Cardiac septum (tissue), 1 donor: ENCODE results near the gene GALNT9. TPM values are rescaled to one million over a fixed set of nuclear protein-coding genes. Genes with fewer than 3 reads are reported as not detected.

Experiments used
- DNase-seq: peaks from one replicate; pipeline ENCODE4 v3.0.0-alpha.2; 2020; ENCODE audit warnings: low spot score
- intact Hi-C: fragments of 100-400 bp; cut with DNase I; formaldehyde crosslinking; loops from one replicate; pipeline ENCODE4 v1.14.0; 2022
- total RNA-seq: library from RNA; stranded (reverse); fragmentation: NEBNext Ultra II Directional; extraction: Animal tissue kit (Norgen Biotek cat#: 25700); gene quantifications from one replicate; pipeline ENCODE4 v1.2.1, GENCODE V29; 2021
- donor health status: DM: no; HTN: no; CAD: no.

Gene GALNT9
- total RNA-seq, 1 donor from 2014 or later: not detected

DNA sequence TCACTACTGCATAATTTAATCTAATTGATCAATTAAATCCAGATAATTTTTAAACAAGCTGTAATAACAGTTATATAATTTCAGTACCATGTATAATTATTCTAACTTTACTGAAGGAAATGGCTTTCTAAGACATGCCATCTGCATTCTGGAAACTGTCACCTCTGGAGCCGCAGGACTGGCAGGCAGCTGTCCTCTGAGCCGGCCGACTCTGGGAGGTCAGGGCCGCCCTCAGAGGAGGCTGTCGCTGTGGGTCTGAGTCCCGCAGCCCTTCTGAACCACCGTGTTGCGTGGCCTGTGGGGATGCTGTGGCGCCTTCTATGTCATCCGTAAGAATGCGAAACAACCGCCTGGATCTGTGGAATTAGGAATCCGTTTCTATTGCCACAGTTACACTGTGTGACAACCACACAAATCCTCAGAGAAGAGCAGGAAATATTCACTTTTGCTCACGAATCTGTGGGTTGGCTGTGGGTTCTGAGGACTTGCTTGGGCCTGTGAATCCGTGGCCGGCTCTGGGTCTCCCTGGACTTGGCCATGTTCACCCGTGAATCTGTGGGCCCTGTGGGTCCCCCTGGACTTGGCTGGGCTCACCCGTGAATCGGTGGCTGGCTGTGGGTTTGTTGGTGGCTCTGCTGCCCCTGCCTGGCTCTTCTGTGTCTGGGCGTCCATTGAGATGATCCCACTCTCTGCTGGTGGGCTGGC lies 17.2 kb upstream of the GALNT9 start:
- DNase-seq: no peak
- intact Hi-C loops: no loop called here

DNA sequence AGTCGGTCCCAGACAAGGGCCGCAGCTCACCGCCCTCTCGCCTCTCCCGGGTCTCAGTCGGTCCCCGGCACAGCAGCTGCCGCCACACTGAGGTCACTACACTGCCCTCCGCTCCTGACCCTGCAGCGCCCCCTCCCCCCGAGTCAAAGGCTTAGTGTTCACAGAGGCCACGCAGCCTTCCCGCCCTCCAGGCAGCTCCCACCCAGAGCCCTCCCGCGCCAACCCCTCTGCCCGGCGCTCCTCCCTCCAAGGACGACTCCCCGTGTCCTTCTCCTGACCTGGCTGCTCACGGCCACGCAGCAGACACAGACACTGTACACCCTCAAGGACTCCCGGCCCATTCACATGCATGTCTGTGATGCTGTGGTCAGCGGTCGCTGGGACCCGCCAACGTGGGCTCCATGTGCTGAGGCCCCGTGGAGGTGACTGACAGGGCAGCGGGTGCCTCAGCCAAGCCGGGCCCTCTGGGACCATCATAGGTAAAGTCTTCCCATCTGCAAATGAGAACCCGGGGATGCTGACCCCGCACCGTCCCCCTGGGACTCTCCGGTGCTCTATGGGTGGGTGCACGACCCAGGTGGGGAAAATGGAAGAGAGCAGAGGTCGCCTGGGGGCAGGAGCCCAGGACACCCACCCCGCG lies 16.3 kb upstream of the GALNT9 start:
- no peak for DNase-seq
- intact Hi-C loops: no loop called here

DNA sequence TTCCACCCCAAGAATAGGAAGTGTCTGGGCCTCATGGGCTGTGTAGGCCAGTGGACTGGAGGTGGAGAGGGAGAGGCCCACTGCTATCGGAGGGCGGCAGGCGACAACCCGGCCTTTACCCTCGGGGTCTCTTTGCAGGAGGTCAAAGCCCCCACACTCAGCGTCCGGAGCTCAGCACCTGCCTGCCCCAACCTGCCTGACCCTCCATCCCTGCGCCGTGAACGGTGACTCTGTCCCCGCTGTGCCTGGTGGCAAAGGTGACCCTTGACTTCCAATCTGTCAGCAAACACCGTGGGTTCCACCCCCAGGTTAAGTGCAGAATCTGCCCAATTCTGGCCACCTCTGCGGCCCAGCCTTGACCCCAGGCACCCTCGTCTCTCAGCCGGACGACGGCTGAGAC lies 15.7 kb upstream of the GALNT9 start:
- intact Hi-C loops: no loop called here

DNA sequence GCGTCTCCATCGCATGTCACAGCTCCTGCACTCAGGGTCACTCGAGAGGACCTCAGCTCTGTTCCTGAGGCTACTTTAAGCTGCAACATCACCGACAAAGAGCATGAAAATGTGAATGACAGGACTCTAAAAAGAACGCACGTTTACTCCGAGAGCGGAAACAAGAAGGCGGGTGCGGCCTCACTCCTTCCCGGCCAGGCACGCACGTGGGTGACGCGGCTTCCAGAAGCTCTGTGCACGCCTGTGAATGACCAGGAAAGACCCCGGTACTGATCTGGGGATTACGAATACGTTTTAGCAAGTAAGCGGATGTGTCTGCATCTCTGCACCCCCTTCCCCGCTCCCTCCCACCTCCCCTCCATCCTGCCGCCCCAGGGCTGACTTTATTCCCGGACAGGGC lies 15.2 kb upstream of the GALNT9 start:
- DNase-seq: no peak
- intact Hi-C loops: no loop called here

More for the DNA sequence above, 15.7 kb upstream of the GALNT9 start:
- DNase-seq: no peak

DNA sequence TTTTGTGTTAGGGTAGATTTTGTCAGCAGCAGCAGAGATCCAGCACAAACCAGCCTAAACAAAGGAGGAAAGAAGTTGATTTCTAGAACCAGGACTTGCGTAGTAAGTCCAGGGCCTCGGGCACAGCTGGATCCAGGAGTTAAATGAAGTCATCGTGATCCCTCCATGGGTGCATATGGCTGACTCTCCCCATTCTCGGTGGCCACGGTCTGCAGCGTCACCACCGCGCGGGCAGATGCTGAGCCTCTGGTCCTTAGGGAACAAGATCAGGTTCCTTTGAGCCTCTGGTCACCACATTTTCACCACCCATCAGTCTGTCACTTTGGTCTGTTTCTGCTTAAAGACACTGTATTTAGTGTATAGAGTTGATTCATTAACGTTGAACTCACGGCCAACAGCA lies 14.8 kb upstream of the GALNT9 start:
- DNase-seq: no peak
- intact Hi-C loops: no loop called here

DNA sequence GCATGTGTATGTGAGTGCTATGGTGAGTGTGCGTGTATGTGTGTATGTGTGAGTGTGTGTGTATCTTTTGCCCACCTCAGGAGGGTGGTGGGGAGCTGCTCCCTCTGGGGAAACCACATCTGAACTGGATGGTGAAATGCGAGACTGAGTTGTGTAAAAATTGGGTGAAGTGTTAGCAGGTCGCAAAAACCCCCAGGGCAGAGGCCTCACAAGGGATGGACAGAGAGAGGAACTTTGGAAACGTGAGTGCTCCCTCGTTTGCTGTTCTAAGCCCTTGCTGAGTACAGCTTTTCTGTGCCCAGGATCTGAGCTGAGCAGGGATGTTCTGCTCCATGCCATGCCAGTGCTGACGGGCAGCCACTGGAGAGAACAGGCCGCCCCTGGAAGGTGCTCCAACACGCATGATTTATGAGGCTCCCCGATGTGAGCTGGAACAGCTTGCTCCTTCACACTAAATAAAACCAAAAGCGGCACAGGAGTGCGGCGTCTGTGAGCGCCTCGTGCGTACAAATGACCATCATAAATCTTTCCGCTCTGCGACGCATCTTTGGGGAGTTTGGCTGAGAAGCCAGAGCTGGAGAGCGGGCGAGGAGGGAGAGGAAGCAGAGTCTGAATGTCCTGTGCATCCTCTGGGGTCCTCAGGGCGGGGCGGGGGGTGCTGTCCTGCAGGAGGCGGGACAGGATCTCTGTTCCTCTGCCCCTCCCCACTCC lies 14.1 kb upstream of the GALNT9 start:
- DNase-seq: no peak
- intact Hi-C loops: no loop called here

DNA sequence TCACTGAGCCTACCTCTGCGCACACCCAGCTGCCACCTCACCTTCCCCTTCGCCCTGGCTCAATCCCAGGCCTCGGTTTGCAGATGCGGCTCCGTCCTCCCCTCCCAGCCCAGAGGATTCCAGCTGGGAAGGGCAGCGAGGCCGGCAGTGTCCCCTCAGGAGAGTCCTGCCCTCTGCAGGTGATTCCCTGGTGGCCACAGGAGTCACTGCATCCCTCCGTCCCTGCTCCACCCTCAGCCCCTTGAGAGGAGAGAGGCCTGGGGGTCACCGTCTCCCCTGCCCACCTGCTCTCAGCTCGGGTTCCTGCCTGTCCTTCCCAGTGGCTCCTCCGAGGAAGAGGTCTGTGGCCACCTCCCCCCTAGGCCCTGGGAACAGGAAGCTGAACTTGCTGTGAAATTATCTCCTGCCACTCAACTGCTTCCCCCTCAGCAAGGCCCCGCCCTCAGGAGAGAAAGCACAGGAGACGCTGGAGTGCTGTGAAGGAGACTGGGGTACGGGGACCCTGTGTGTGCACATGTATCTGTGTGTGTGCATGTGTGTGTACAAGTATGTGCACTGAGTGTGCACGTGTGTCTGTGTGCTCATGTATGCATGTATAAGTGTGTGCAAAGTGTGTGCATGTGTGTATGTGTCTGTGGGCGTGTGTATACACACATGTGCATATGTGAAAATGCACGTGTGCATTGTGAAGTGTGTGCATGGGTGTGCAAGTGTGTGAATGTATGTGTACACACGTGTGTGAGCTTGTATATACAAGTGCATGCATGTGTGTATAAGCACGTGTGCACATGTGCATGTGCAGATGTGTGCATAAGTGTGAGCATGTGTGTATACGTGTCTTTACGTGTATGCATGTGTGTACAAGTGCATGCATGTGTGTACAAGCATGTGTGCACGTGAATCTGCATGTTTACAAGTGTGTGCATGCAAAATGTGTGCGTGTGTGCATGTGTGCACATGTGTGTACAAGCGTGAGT lies 13.2 kb upstream of the GALNT9 start:
- DNase-seq: no peak

DNA sequence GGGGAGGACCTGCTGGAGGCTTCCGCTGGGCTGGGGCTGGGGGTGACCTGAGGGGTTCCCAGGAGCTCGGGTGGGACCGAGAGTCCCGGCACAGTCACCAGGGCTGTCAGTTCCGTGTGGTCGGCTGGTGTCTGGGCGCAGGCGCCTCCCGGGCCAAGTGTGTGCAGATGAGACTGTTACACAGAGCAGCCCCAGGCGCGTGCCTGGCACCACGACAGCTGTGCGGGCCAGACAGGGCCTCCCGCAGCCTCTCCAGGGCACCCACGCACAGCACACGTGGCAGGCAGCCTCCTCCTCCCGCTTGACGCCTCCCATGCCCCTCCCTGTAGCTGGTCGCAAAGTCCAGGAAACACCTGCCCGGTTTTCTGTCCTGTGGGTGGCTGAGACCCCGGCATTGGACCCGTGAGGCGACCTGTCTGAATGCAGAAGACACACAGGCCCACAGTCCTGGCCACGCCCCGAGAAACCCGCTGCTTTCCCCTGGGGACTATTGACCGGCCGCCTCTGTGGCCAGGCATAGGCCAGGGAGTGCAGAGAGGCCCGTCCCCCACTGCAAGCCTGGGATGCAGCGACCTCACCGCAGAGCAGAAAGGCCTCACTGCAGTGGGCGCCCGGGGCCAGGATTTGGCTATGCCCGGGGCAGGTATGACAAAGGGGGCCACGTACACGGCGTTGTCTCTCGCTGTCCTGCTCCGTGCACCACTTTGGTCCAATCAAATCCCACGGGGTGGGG lies 12.1 kb upstream of the GALNT9 start:
- DNase-seq: no peak
- intact Hi-C loops: no loop called here

More for the DNA sequence above, 13.2 kb upstream of the GALNT9 start:
- intact Hi-C loops: no loop called here

DNA sequence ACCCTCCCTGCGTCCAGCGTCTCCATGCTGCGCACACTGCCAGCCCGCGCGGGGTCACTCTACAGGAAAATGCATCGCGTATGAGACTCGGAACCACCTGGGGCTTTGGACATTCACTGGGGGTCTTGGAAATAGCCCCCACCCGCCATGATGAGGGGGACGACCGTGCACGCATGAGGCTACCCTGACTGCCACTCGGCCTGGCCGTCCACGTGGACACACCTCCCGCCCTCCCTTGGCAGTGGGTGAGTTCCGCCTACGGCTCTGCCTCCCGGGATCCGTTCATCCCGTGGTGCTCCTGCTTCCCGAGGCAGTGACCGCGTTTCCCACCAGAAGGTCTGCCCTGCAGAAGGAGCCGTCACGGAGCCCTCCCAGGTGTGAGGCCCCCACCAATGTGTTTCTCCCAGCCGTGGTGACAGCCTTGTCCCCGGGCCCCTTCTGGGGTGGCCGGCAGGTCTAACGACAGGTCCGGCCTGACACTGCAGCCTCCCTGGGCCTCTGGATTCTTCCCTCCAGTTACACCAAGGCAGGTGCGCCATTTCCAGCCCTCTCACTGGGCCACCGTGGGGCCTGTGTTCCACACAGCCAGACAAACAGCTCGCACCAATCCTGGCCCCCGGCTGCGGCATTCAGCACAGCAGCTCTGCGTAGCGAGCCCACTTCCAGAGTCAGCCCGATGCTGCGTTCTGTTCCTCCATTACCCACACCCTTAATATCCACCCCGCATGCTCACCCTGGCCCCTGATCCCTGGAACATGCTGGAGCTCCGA lies 11.1 kb upstream of the GALNT9 start:
- intact Hi-C loops: no loop called here
- no peak for DNase-seq

DNA sequence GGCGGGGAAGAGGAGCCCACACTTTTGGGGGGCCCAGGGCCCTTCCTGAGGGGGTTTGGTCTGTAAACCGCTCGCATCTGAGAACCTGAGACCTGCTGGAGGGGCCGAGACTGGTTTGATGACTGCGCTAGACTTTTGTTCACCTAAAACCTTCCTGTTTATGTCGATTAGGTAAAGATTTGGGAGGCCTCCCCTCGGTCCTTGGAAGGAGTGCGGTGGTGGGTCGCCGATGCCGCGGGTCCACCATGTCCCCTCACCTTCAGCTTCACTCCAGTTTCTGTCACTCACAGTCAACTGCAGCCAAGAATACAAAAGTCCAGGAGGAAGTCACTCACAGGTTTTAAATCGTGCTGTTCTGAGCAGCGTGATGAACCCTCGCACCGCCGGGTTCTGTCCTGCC lies 10.5 kb upstream of the GALNT9 start:
- intact Hi-C loops: no loop called here
- no peak for DNase-seq

DNA sequence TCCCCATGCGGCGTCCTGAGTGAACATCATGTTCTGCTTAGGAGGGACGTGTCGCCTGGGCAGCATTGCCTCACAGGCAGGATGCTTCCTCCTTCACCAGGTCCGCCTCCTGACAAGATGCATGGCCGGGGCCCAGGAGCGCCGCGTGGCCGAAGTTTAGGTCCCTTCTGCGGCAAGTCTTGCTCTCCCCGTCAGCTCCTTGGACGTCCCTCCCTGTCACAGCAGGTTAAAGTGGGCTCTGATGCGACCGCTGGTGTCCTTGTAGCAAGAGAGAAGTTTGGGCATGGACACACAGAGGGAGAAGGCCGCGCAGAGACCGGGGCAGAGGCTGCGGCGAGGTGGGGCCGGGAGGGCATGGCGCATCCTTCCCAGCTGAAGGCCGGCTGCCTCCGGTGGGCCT lies 9.4 kb upstream of the GALNT9 start:
- intact Hi-C loops: no loop called here

DNA sequence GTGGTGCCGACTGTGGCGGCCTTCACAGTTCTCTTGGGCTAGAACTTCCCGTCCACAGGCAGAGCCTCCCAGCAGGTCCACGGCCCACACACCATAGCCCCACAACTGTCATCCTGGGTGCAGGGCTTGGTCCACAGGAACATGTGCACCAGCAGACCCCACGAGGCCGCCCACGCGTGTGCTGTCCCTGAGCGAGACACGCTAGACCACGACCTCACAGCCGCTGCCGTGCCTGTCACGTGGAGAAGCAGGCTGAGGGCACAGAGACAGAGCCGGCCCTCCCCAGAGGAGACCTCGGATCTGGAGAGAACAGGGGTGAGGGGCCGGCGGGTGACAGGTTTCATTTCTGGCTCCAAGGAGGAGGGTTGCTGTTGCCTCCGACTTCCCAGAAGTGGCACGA lies 8.9 kb upstream of the GALNT9 start:
- intact Hi-C loops: no loop called here
- DNase-seq: no peak

More for the DNA sequence above, 9.4 kb upstream of the GALNT9 start:
- DNase-seq: no peak

DNA sequence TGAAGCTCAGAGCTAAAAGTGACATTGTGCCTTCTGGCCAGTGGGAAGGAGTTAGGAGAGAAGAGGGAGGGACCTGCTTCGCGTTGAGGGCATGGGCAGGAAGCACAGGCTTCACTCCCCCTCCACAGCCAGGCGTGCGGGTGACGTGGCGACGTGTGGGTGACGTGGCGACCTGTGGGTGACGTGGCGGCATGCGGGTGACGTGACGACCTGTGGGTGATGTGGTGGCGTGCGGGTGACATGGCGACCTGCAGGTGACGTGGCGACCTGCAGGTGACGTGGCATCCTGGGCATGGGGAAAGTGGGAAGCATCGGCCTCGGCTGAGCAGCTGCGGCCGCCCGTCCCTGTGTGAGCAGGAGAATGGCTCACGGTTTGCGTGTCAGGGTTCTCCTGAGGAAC lies 8.2 kb upstream of the GALNT9 start:
- DNase-seq: no peak
- intact Hi-C loops: no loop called here

DNA sequence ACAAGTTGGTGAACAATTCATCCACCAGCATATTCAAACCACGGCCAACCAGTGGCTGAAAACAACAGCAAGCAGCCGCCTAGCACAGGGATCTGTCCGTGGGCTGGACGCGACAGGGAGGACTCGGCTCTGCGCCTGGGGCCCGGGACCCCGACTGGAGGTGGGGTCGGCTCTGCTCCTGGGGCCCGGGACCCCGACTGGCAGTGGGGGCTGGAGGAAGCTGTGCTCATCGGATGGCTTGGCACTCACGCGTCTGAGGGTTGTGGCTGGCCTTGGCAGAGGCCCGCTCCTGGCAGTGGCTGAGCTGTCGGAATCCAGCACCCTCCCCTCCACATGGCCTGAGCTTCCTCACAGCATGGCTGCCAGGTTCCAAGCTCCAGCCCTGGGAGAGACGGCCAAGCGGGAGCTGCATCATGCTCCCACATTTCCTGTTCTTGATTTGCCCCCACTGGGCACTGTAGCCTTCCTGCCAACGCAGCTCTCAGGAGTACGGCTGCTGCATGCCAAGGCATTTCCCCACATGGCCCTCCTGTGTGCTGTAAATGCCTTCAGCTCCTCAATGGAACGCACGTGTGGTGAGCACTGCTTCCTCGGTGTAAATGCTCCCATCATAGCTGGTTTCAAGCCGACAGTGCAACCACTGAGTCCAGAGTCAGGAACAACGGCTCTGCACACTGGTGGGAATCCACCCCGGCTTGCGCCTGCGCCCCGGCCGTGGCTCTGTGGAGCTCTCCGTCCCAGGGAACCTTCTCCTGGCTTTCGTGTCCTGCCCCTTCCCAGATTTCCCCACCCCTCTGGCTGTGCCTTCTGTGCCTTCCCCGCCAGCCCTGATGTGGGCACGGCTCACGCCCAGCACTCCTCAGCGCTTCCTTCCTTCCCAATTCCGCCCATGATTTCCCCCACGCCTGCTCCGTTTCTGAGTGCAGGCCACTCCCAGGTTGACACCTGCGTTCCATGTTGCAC lies 7.3 kb upstream of the GALNT9 start:
- DNase-seq: no peak
- intact Hi-C loops: no loop called here

DNA sequence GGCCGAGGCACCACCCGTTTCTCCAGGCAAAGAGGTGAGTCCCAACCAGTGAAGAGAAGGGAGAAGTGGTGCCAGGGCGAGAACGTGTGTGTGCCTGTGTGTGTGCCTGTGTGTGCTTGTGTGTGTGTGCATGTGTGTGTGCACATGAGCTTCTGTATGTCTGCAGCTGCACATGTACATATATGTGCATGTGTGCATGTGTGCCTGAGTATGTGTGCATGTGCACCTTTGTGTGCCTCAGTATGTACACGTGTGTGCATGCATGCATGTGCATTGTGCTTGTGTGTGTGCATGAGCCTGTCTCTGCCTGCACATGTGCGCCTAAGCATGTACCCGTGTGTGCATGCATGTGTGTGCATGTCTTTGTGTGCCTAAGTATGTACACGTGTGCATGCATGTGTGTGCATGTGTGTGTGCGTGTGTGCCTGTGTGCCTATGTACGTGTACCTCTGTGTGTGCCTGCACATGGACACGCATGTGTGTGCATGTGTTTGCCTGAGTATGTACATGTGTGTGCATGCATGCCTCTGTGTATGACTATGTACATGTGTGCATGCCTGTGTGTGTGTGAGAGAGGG lies 5.9 kb upstream of the GALNT9 start:
- intact Hi-C loops: no loop called here
- no peak for DNase-seq

DNA sequence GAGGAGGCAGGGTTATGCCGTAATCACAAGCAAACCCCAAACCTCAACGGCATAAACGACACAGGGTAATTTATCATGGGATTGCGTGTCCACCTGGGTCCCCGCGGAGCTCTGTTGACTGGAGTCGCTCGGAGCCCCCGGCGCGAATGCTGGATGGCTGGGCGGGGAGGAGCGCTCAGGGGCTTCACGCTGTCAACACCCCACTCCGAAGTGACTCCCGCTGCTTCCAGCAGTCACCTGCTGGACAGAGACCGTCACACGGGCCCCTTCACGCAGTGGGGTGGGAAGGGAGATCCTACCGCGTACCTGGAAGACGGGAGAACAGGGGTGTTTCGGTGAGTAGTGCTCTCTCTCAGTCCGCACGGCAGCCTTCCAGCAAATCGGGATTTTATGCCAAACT lies 4.4 kb upstream of the GALNT9 start:
- no peak for DNase-seq
- intact Hi-C loops: no loop called here

DNA sequence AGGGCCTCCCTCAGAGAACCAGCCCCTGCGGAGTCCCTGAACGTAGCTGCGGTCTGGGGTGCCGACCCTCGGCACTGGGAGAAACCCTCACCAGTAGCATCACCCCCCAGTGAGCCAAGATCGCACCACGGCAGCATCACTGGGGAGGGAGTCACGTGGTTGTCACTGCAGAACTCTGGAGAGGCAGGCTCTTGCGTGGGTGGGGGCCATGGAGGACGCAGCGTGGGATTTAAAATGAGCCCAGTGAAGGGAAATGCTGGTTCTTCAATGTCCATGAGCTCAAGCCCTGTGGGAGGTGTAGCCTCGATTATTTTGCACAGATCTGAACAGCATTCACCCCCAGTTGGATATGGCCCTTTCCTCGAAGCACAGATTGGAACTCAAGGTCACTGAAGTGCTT lies 3.9 kb upstream of the GALNT9 start:
- intact Hi-C loops: no loop called here
- no peak for DNase-seq
